Measurements from ENCODE around the gene KLF6. TPM values are rescaled to one million over a fixed set of nuclear protein-coding genes. Genes with fewer than 3 reads are reported as not detected.
A peak's percentile ranks its signal among the peaks of the same experiment; 100 is the strongest.

The KLF6 gene
- total and polyA plus RNA-seq, 5 experiments from 2014 or later = 106 to 294 (median 147) TPM

GRCh38 chr10:3797750-3798149 lies 12.7 kb upstream of the KLF6 start:
- ATAC-seq = no peak
- peaks cover 0 to 9% (median under 1%) of the 10 kb centered on the region in 9 donors for H3K9me3 Mint-ChIP-seq
- no peak overlapping the region for H3K4me3 Mint-ChIP-seq
- H3K27ac Mint-ChIP-seq = peak overlapping the region in 2 of 10 donors; percentile 38 to 74
- no peaks in the 10 kb centered on the region for H3K27me3 Mint-ChIP-seq
- no peak for DNase-seq
- peaks cover 0 to 3% (median under 1%) of the 10 kb centered on the region in 3 donors for H3K36me3 Mint-ChIP-seq
- POLR2A ChIA-PET = interaction anchor here (4.6 kb wide), 1 partner anchor 12 kb away, joined by 37 read pairs; the partner anchor contains the start of gene KLF6
- H3K4me1 Mint-ChIP-seq = peaks cover 0 to 17% (median 10%) of the 10 kb centered on the region in 4 donors

- H3K4me1 Mint-ChIP-seq = peaks cover 0 to 8% (median 0%) of the 10 kb centered on the region in 4 donors
- ATAC-seq (no peak), DNase-seq (no peak)
- peaks cover 0 to 14% (median 10%) of the 10 kb centered on the region in 3 donors for H3K36me3 Mint-ChIP-seq
- H3K4me3 Mint-ChIP-seq = no peak overlapping the region
- no peaks in the 10 kb centered on the region for H3K27me3 Mint-ChIP-seq
- no peak overlapping the region for H3K27ac Mint-ChIP-seq
- peaks cover 7 to 22% (median 12%) of the 10 kb centered on the region in 9 donors for H3K9me3 Mint-ChIP-seq
- POLR2A ChIA-PET = interaction anchor here (0.6 to 4.6 kb wide), 4 partner anchors 8 to 182 kb away, joined by 3 to 37 read pairs (median 6); partner anchors contain the start of gene KLF6
Measured at GRCh38 chr10:3793553-3793952, 8.5 kb upstream of the KLF6 start.

- Mint-ChIP-seq H3K36me3 (peaks cover 0 to 14% (median 10%) of the 10 kb centered on the region in 3 donors), H3K27ac (peak overlapping the region in 1 of 10 donors; percentile 45), H3K4me1 (peaks cover 0 to 8% (median 0%) of the 10 kb centered on the region in 4 donors), H3K4me3 (no peak overlapping the region), H3K27me3 (no peaks in the 10 kb centered on the region), H3K9me3 (peaks cover 7 to 22% (median 12%) of the 10 kb centered on the region in 9 donors)
- POLR2A ChIA-PET = interaction anchor here (1.0 kb wide), 1 partner anchor 9 kb away, joined by 4 read pairs; no protein-coding TSS in a partner anchor
- ATAC-seq = no peak
- no peak for DNase-seq
Measured at GRCh38 chr10:3792710-3793219, 7.8 kb upstream of the KLF6 start.

GRCh38 chr10:3791974-3792633 lies 7.1 kb upstream of the KLF6 start:
- Mint-ChIP-seq H3K36me3 (peaks cover 0 to 14% (median 10%) of the 10 kb centered on the region in 3 donors), H3K9me3 (peaks cover 7 to 22% (median 12%) of the 10 kb centered on the region in 9 donors), H3K4me1 (peaks cover 0 to 8% (median 0%) of the 10 kb centered on the region in 4 donors), H3K27ac (peak overlapping the region in 1 of 10 donors; percentile 65), H3K27me3 (no peaks in the 10 kb centered on the region), H3K4me3 (no peak overlapping the region)
- POLR2A ChIA-PET = interaction anchor here (1.0 kb wide), 1 partner anchor 9 kb away, joined by 4 read pairs; no protein-coding TSS in a partner anchor
- DNase-seq (no peak), ATAC-seq (peak in 1 of 2 donors; percentile 41)

- POLR2A ChIA-PET = no interaction called here
- H3K27ac Mint-ChIP-seq = no peak overlapping the region
- peaks cover 2 to 13% (median 6%) of the 10 kb centered on the region in 4 donors for H3K4me1 Mint-ChIP-seq
- H3K27me3 Mint-ChIP-seq = no peaks in the 10 kb centered on the region
- DNase-seq = no peak
- H3K4me3 Mint-ChIP-seq = no peak overlapping the region
- H3K36me3 Mint-ChIP-seq = peaks cover 0 to 14% (median 10%) of the 10 kb centered on the region in 3 donors
- no peak for ATAC-seq
- peaks cover 7 to 22% (median 12%) of the 10 kb centered on the region in 9 donors for H3K9me3 Mint-ChIP-seq
Measured at GRCh38 chr10:3790858-3791257, 5.8 kb upstream of the KLF6 start.

- H3K27me3 Mint-ChIP-seq = no peaks in the 10 kb centered on the region
- peak overlapping the region in 2 of 10 donors; percentile 13 to 15 for H3K27ac Mint-ChIP-seq
- H3K4me1 Mint-ChIP-seq = peaks cover 2 to 13% (median 8%) of the 10 kb centered on the region in 4 donors
- H3K4me3 Mint-ChIP-seq = no peak overlapping the region
- POLR2A ChIA-PET = interaction anchor here (0.8 kb wide), 1 partner anchor 18 kb away, joined by 3 read pairs; no protein-coding TSS in a partner anchor
- ATAC-seq (no peak), DNase-seq (no peak)
- peaks cover 7 to 22% (median 12%) of the 10 kb centered on the region in 9 donors for H3K9me3 Mint-ChIP-seq
- H3K36me3 Mint-ChIP-seq = peaks cover 0 to 14% (median 10%) of the 10 kb centered on the region in 3 donors
Measured at GRCh38 chr10:3790272-3790671, 5.3 kb upstream of the KLF6 start.

GRCh38 chr10:3789621-3790020 lies 4.6 kb upstream of the KLF6 start:
- Mint-ChIP-seq H3K9me3 (peaks cover 7 to 22% (median 12%) of the 10 kb centered on the region in 9 donors), H3K27me3 (no peaks in the 10 kb centered on the region), H3K4me1 (peaks cover 2 to 13% (median 8%) of the 10 kb centered on the region in 4 donors), H3K4me3 (no peak overlapping the region), H3K27ac (peak overlapping the region in 1 of 10 donors; percentile 15), H3K36me3 (peaks cover 0 to 14% (median 10%) of the 10 kb centered on the region in 3 donors)
- ATAC-seq (no peak), DNase-seq (no peak)
- POLR2A ChIA-PET = interaction anchor here (0.6 to 1.2 kb wide), 4 partner anchors 12 to 18 kb away, joined by 3 read pairs; no protein-coding TSS in a partner anchor

GRCh38 chr10:3787816-3788215 lies 2.8 kb upstream of the KLF6 start:
- POLR2A ChIA-PET = interaction anchor here (0.7 to 1.3 kb wide), 3 partner anchors 12 to 36 kb away, joined by 3 to 4 read pairs (median 3); no protein-coding TSS in a partner anchor
- no peak for DNase-seq
- no peak for ATAC-seq
- peak overlapping the region in 4 of 10 donors; percentile 12 to 79 (median 32) for H3K4me3 Mint-ChIP-seq
- peaks cover 6 to 18% (median 8%) of the 10 kb centered on the region in 3 donors for H3K36me3 Mint-ChIP-seq
- H3K9me3 Mint-ChIP-seq = peaks cover 5 to 17% (median 9%) of the 10 kb centered on the region in 9 donors
- H3K27me3 Mint-ChIP-seq = no peaks in the 10 kb centered on the region
- peak overlapping the region in 6 of 10 donors; percentile 8 to 89 (median 43) for H3K27ac Mint-ChIP-seq
- peaks cover 6 to 26% (median 16%) of the 10 kb centered on the region in 4 donors for H3K4me1 Mint-ChIP-seq

GRCh38 chr10:3787016-3787400 lies 2.0 kb upstream of the KLF6 start:
- H3K27ac Mint-ChIP-seq = peak overlapping the region; percentile 89 to 99 (median 98)
- peaks cover 14 to 34% (median 19%) of the 10 kb centered on the region in 4 donors for H3K4me1 Mint-ChIP-seq
- H3K9me3 Mint-ChIP-seq = peaks cover 5 to 12% (median 9%) of the 10 kb centered on the region in 9 donors
- ATAC-seq = no peak
- H3K27me3 Mint-ChIP-seq = no peaks in the 10 kb centered on the region
- H3K36me3 Mint-ChIP-seq = peaks cover 8 to 12% (median 9%) of the 10 kb centered on the region in 3 donors
- H3K4me3 Mint-ChIP-seq = peak overlapping the region in 6 of 10 donors; percentile 2 to 100 (median 82)
- POLR2A ChIA-PET = interaction anchor here (3.4 kb wide), 1 partner anchor 43 kb away, joined by 48 read pairs; no protein-coding TSS in a partner anchor
- no peak for DNase-seq

GRCh38 chr10:3786295-3787015 lies 1.4 kb upstream of the KLF6 start:
- H3K9me3 Mint-ChIP-seq = peaks cover 5 to 12% (median 9%) of the 10 kb centered on the region in 9 donors
- ATAC-seq = no peak
- DNase-seq = peak in 2 of 10 donors; percentile 22 to 62
- peak overlapping the region; percentile 84 to 100 (median 94) for H3K4me3 Mint-ChIP-seq
- H3K36me3 Mint-ChIP-seq = peaks cover 12 to 14% (median 14%) of the 10 kb centered on the region in 3 donors
- peaks cover 20 to 39% (median 23%) of the 10 kb centered on the region in 4 donors for H3K4me1 Mint-ChIP-seq
- peak overlapping the region; percentile 89 to 99 (median 98) for H3K27ac Mint-ChIP-seq
- H3K27me3 Mint-ChIP-seq = no peaks in the 10 kb centered on the region
- POLR2A ChIA-PET = interaction anchor here (0.7 to 6.5 kb wide), 15 partner anchors 9 to 186 kb away, joined by 5 to 222 read pairs (median 26); no protein-coding TSS in a partner anchor

- Mint-ChIP-seq H3K27ac (peak overlapping the region; percentile 94 to 99 (median 98)), H3K4me3 (peak overlapping the region; percentile 84 to 100 (median 94)), H3K4me1 (peaks cover 25 to 45% (median 26%) of the 10 kb centered on the region in 4 donors), H3K9me3 (peaks cover 5 to 12% (median 9%) of the 10 kb centered on the region in 9 donors), H3K27me3 (no peaks in the 10 kb centered on the region), H3K36me3 (peaks cover 12 to 20% (median 15%) of the 10 kb centered on the region in 3 donors)
- ATAC-seq (peak; percentile 2 to 8), DNase-seq (peak in 4 of 10 donors; percentile 35 to 73 (median 49))
- POLR2A ChIA-PET = interaction anchor here (0.5 to 6.5 kb wide), 44 partner anchors 9 to 1507 kb away, joined by 3 to 222 read pairs (median 5); no protein-coding TSS in a partner anchor
Measured at GRCh38 chr10:3785851-3786271, 852 bp upstream of the KLF6 start.

Data from naive thymus-derived CD8-positive, alpha-beta T cell (primary cell).